AG09319 (cell line): ENCODE results near the gene LGI2.
"Not testable (repeated sequence)": the region's sequence is repeated elsewhere in the genome, so short reads cannot be mapped to it uniquely, and the experiment has no call there.

Source experiments
- DNase-seq: peaks from one replicate; pipeline ENCODE4 v3.0.0-alpha.2; 2010; ENCODE audit warnings: low read depth; ENCODE audit errors: extremely low read depth
- CTCF ChIP-seq: IDR thresholded peaks from 2 replicates; pipeline ENCODE4 v1.5.1; 2011; ENCODE audit warnings: low read depth, mild to moderate bottlenecking, inconsistent platforms, low read length, moderate library complexity

LGI2 gene

GRCh38 chr4:25022766-25023165 is 8.0 kb downstream of the LGI2 start:
- TF ChIP-seq CTCF = no peak
- DNase-seq = no peak

GRCh38 chr4:25021216-25021615 is 9.5 kb downstream of the LGI2 start:
- no peak for DNase-seq
- TF ChIP-seq CTCF = no peak

GRCh38 chr4:25020236-25020635 is 10.5 kb downstream of the LGI2 start:
- TF ChIP-seq CTCF = no peak
- no peak for DNase-seq

GRCh38 chr4:25019501-25019900 is 11.2 kb downstream of the LGI2 start:
- TF ChIP-seq CTCF = no peak

GRCh38 chr4:25015012-25015411 is 15.7 kb downstream of the LGI2 start:
- no peak for DNase-seq
- no peak for TF ChIP-seq CTCF

More at GRCh38 chr4:25019501-25019900, 11.2 kb downstream of the LGI2 start:
- DNase-seq = no peak

GRCh38 chr4:25014662-25014983 is 16.1 kb downstream of the LGI2 start:
- DNase-seq = not testable (repeated sequence)

- DNase-seq = no peak
- TF ChIP-seq CTCF = no peak
These were observed 16.7 kb downstream of the LGI2 start for GRCh38 chr4:25013756-25014661.

- DNase-seq = no peak
- TF ChIP-seq CTCF = no peak
These were observed 18.1 kb downstream of the LGI2 start for GRCh38 chr4:25012655-25013054.
